ENCODE measurements around the gene TMEM43. TPM values are rescaled to one million over a fixed set of nuclear protein-coding genes. Genes with fewer than 3 reads are reported as not detected.

TMEM43 gene
- total RNA-seq, 2 experiments from 2014 or later = 18.3 to 19.8 TPM

DNA sequence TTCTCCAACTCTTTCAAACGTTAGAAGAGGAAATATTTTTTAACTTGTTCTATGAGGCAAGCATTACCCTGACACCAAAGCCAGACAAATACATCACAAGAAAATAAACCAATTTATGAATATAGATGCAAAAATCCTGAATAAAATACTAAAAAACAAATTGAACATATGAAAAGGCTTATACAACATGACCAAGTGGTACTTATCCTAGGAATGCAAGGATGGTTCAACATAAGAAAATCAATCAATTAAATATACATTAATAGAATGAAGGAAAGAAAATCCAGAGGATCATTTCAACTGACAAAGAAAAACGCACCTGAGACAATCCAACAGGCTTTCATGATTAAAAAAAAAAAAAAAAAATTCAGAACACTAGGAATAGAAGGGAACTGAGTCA lies 36.4 kb downstream of the TMEM43 start:
- peaks cover 84% of the 10 kb centered on the region for H3K36me3 Mint-ChIP-seq (ENCODE audit: low read depth)
- no peak overlapping the region for H3K4me3 Mint-ChIP-seq
- H3K4me1 Mint-ChIP-seq (ENCODE audit: low read depth) = peaks cover 7% of the 10 kb centered on the region
- no peak overlapping the region for H3K27ac Mint-ChIP-seq
- H3K9me3 Mint-ChIP-seq = peaks cover 12% of the 10 kb centered on the region
- CTCF ChIA-PET = no interaction called here
- intact Hi-C loops (cut with micrococcal nuclease) = no loop called here
- no peak for DNase-seq
- H3K27me3 Mint-ChIP-seq (ENCODE audit: low read depth) = no peaks in the 10 kb centered on the region

GRCh38 chr3:14162178-14162577 lies 37.3 kb downstream of the TMEM43 start:
- CTCF ChIA-PET = no interaction called here
- H3K4me1 Mint-ChIP-seq (ENCODE audit: low read depth) = peaks cover 1% of the 10 kb centered on the region
- H3K27me3 Mint-ChIP-seq (ENCODE audit: low read depth) = no peaks in the 10 kb centered on the region
- peaks cover 12% of the 10 kb centered on the region for H3K9me3 Mint-ChIP-seq
- H3K27ac Mint-ChIP-seq = no peak overlapping the region
- DNase-seq = no peak
- intact Hi-C loops (cut with micrococcal nuclease) = no loop called here
- no peak overlapping the region for H3K4me3 Mint-ChIP-seq
- peaks cover 83% of the 10 kb centered on the region for H3K36me3 Mint-ChIP-seq (ENCODE audit: low read depth)

GRCh38 chr3:14166877-14167603 lies 42.2 kb downstream of the TMEM43 start:
- H3K27me3 Mint-ChIP-seq (ENCODE audit: low read depth) = no peaks in the 10 kb centered on the region
- no peak overlapping the region for H3K4me3 Mint-ChIP-seq
- H3K27ac Mint-ChIP-seq = no peak overlapping the region
- peaks cover 82% of the 10 kb centered on the region for H3K36me3 Mint-ChIP-seq (ENCODE audit: low read depth)
- H3K9me3 Mint-ChIP-seq = peaks cover 7% of the 10 kb centered on the region
- intact Hi-C loops (cut with micrococcal nuclease) = no loop called here
- DNase-seq = no peak
- CTCF ChIA-PET = no interaction called here
- H3K4me1 Mint-ChIP-seq (ENCODE audit: low read depth) = peaks cover 13% of the 10 kb centered on the region

- CTCF ChIA-PET = no interaction called here
- H3K4me1 Mint-ChIP-seq (ENCODE audit: low read depth) = peaks cover 28% of the 10 kb centered on the region
- no peak overlapping the region for H3K4me3 Mint-ChIP-seq
- H3K9me3 Mint-ChIP-seq = no peaks in the 10 kb centered on the region
- peaks cover 69% of the 10 kb centered on the region for H3K36me3 Mint-ChIP-seq (ENCODE audit: low read depth)
- H3K27ac Mint-ChIP-seq = no peak overlapping the region
- no peak for DNase-seq
- H3K27me3 Mint-ChIP-seq (ENCODE audit: low read depth) = no peaks in the 10 kb centered on the region
- intact Hi-C loops (cut with micrococcal nuclease) = no loop called here
Measured at GRCh38 chr3:14169435-14169834, 44.6 kb downstream of the TMEM43 start.

GRCh38 chr3:14169871-14170270 lies 45.0 kb downstream of the TMEM43 start:
- no peaks in the 10 kb centered on the region for H3K9me3 Mint-ChIP-seq
- H3K4me3 Mint-ChIP-seq = no peak overlapping the region
- H3K36me3 Mint-ChIP-seq (ENCODE audit: low read depth) = peaks cover 64% of the 10 kb centered on the region
- DNase-seq = no peak
- intact Hi-C loops (cut with micrococcal nuclease) = no loop called here
- H3K27me3 Mint-ChIP-seq (ENCODE audit: low read depth) = no peaks in the 10 kb centered on the region
- H3K27ac Mint-ChIP-seq = no peak overlapping the region
- peaks cover 31% of the 10 kb centered on the region for H3K4me1 Mint-ChIP-seq (ENCODE audit: low read depth)
- CTCF ChIA-PET = no interaction called here

DNA sequence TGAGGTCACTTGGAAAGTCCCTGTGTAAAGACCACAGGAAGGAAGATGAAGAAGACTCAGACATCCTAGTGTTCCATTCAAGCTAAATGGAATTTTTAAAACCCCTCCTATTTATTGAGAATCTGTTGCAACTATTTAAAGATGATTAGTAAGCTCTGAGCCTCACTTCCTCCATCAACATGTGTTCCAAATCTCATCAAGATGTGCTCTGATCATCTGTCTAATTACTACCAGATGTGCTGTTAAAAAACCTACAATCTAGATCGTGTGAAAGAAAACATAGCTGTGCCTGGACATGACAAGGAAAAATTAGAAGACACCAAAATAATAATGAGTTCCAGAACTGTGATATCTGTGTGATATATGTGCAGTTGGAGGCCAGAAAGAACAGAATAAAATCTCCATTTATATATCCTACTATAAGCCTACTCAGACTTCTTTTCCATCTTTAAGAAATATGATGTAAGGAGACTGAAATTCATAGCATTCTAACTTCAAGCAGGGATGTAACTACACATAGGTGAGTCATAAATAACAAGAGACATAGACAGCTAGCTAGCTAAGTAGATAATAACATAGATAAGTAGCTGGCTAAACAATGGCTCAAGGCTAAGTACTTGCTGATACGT lies 45.8 kb downstream of the TMEM43 start:
- intact Hi-C loops (cut with micrococcal nuclease) = no loop called here
- Mint-ChIP-seq H3K4me1 (ENCODE audit: low read depth) (peaks cover 39% of the 10 kb centered on the region), H3K36me3 (ENCODE audit: low read depth) (peaks cover 59% of the 10 kb centered on the region), H3K27me3 (ENCODE audit: low read depth) (no peaks in the 10 kb centered on the region), H3K9me3 (no peaks in the 10 kb centered on the region), H3K27ac (no peak overlapping the region), H3K4me3 (no peak overlapping the region)
- no peak for DNase-seq
- CTCF ChIA-PET = interaction anchor here (0.8 kb wide), 1 partner anchor 33 kb away, joined by 3 read pairs; no protein-coding TSS in a partner anchor

DNA sequence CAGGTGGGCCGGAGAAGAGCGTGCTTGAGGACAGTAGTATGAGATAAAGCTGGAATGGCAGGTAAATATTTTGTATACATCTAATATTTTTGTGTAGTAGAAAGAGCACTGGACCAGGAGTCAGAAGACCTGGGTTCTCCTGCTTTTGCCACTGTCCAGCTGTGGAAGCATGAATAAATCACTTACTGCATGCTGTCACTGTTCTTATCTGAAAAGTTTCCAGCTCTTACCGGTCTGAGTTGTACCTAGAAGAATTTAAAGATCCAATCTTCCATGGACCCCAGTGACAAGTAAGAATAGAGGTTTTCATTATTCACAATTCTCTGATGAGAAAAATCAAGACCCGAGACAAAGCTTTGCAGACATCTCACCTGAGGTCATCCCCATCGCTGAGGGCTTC lies 47.6 kb downstream of the TMEM43 start:
- no peak for DNase-seq
- H3K27me3 Mint-ChIP-seq (ENCODE audit: low read depth) = no peaks in the 10 kb centered on the region
- H3K4me1 Mint-ChIP-seq (ENCODE audit: low read depth) = peaks cover 56% of the 10 kb centered on the region
- CTCF ChIA-PET = interaction anchor here (0.6 kb wide), 1 partner anchor 337 kb away, joined by 3 read pairs; no protein-coding TSS in a partner anchor
- H3K4me3 Mint-ChIP-seq = no peak overlapping the region
- intact Hi-C loops (cut with micrococcal nuclease) = no loop called here
- peaks cover 50% of the 10 kb centered on the region for H3K36me3 Mint-ChIP-seq (ENCODE audit: low read depth)
- no peak overlapping the region for H3K27ac Mint-ChIP-seq
- H3K9me3 Mint-ChIP-seq = no peaks in the 10 kb centered on the region

DNA sequence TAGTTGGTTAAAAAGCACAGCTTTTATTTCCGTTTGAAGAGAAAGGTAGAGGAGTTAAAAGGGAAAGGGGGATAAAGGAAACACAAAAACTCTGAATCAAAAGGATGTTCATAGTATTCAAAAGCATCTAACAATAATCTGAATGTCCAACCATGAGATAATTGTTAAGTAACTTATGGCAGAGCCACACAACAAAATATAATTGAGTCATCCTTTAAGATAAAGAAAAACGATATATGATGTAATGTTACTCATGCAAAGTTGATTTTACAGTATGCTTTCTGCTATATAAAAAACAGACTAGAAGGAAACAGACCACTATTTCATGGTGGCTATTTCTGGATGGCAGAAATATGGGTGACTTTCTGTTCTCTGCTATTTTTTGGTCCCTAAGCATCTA lies 49.6 kb downstream of the TMEM43 start:
- H3K4me3 Mint-ChIP-seq = no peak overlapping the region
- H3K36me3 Mint-ChIP-seq (ENCODE audit: low read depth) = peaks cover 46% of the 10 kb centered on the region
- H3K4me1 Mint-ChIP-seq (ENCODE audit: low read depth) = peaks cover 58% of the 10 kb centered on the region
- H3K27ac Mint-ChIP-seq = peak overlapping the region; percentile 10
- no peaks in the 10 kb centered on the region for H3K9me3 Mint-ChIP-seq
- no peaks in the 10 kb centered on the region for H3K27me3 Mint-ChIP-seq (ENCODE audit: low read depth)
- intact Hi-C loops (cut with micrococcal nuclease) = no loop called here
- no peak for DNase-seq
- CTCF ChIA-PET = interaction anchor here (1.1 to 1.7 kb wide), 3 partner anchors 27 to 278 kb away, joined by 3 to 6 read pairs (median 3); no protein-coding TSS in a partner anchor

- DNase-seq = peak; percentile 80
- H3K27me3 Mint-ChIP-seq (ENCODE audit: low read depth) = no peaks in the 10 kb centered on the region
- H3K4me3 Mint-ChIP-seq = peak overlapping the region; percentile 7
- no peaks in the 10 kb centered on the region for H3K9me3 Mint-ChIP-seq
- peaks cover 58% of the 10 kb centered on the region for H3K4me1 Mint-ChIP-seq (ENCODE audit: low read depth)
- CTCF ChIA-PET = interaction anchor here (1.0 to 1.7 kb wide), 4 partner anchors 26 to 295 kb away, joined by 3 to 6 read pairs (median 4); partner anchors contain the start of gene CHCHD4
- H3K27ac Mint-ChIP-seq = peak overlapping the region; percentile 23
- intact Hi-C loops (cut with micrococcal nuclease) = loop anchor here (1.0 to 5.0 kb wide), 4 partner anchors 31 to 1333 kb away; partner anchors contain the start of genes MRPS25, NUP210 and RPL32
- peaks cover 39% of the 10 kb centered on the region for H3K36me3 Mint-ChIP-seq (ENCODE audit: low read depth)
Measured at GRCh38 chr3:14175383-14176037, 50.7 kb downstream of the TMEM43 start.

DNA sequence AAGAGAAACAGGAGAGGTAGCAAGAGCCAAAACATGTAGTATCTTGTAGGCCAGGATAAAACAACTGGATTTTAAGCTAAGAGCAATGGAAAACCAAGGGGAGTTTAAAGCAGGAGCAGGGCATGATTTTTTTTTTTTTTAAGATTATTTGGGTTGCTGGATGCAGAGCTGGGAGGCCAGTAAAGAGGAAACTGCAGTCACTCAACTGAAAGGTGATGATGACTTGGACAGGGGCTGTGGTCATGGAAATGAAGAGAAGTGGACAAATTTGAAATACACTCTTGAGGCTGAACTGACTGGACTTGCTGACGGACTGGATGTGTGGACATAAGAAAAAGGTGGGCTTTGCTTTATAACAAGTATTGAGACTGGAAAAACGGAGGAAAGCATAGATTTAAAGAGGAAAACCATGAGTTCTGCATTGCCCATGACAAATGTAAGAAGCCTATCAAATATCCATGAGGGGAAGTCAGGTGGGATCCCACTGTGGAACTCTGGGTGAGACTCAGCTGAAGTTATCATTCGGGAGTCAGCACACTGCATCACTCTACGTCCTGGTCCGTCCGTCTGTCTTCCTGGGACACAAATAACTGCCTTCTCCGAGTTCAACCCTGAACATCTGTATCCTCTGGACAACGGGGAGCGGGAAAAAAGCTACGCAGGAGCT lies 52.9 kb downstream of the TMEM43 start:
- no peaks in the 10 kb centered on the region for H3K27me3 Mint-ChIP-seq (ENCODE audit: low read depth)
- CTCF ChIA-PET = interaction anchor here (0.7 to 1.1 kb wide), 2 partner anchors 54 to 283 kb away, joined by 3 read pairs; no protein-coding TSS in a partner anchor
- H3K9me3 Mint-ChIP-seq = no peaks in the 10 kb centered on the region
- peaks cover 63% of the 10 kb centered on the region for H3K4me1 Mint-ChIP-seq (ENCODE audit: low read depth)
- DNase-seq = no peak
- peak overlapping the region; percentile 96 for H3K4me3 Mint-ChIP-seq
- H3K36me3 Mint-ChIP-seq (ENCODE audit: low read depth) = peaks cover 30% of the 10 kb centered on the region
- intact Hi-C loops (cut with micrococcal nuclease) = loop anchor here (1.0 to 5.0 kb wide), 11 partner anchors 53 to 1335 kb away; partner anchors contain the start of genes CCDC174, CHCHD4, MRPS25 and NUP210
- peak overlapping the region; percentile 98 for H3K27ac Mint-ChIP-seq

- Mint-ChIP-seq H3K9me3 (no peaks in the 10 kb centered on the region), H3K27ac (peak within 1 kb of the TSS; percentile 98), H3K4me3 (peak within 1 kb of the TSS; percentile 96), H3K36me3 (ENCODE audit: low read depth) (peaks cover 29% of the 10 kb centered on the region), H3K4me1 (ENCODE audit: low read depth) (peaks cover 63% of the 10 kb centered on the region), H3K27me3 (ENCODE audit: low read depth) (no peaks in the 10 kb centered on the region)
- CTCF ChIA-PET = interaction anchor here (0.9 to 1.9 kb wide), 5 partner anchors 25 to 298 kb away, joined by 3 to 13 read pairs (median 3); partner anchors contain the start of genes CHCHD4, TMEM43 and WNT7A
- intact Hi-C loops (cut with micrococcal nuclease) = loop anchor here (1.0 to 5.0 kb wide), 11 partner anchors 54 to 1336 kb away; partner anchors contain the start of genes CCDC174, CHCHD4, MRPS25 and NUP210
- peak; percentile 97 for DNase-seq
Measured at GRCh38 chr3:14178247-14179113, 53.6 kb downstream of the TMEM43 start, which contains the start of the genes LSM3 and XPC. Gene LSM3 (plus strand): TSS chr3:14178817. CDS start chr3:14178861, 44 bp downstream. Gene XPC (minus strand): TSS chr3:14178601. CDS start chr3:14178568, 33 bp downstream.
